Mucosa of descending colon (tissue), 3 donors: ENCODE results near the gene UTP11. TPM values are rescaled to one million over a fixed set of nuclear protein-coding genes. Genes with fewer than 3 reads are reported as not detected.

Experiments used
- ATAC-seq: fragments of 200-7000 bp; cut with Tn5 transposase; one replicate; pipeline ENCODE4 v1.9.1; 2020; ENCODE audit warnings: mild to moderate bottlenecking, moderate library complexity
- DNase-seq, 3 donors: peaks; one replicate each; pipeline ENCODE4 v3.0.0-alpha.2; 2020
- H3K36me3 ChIP-seq: fragments of 200-600 bp; one replicate; pipeline ENCODE4 v1.8.0; 2021; ENCODE audit warnings: low read depth, mild to moderate bottlenecking
- H3K4me1 ChIP-seq: fragments of 200-600 bp; one replicate; pipeline ENCODE4 v1.8.0; 2021; ENCODE audit warnings: low read depth, mild to moderate bottlenecking
- H3K4me3 ChIP-seq: fragments of 200-600 bp; one replicate; pipeline ENCODE4 v1.8.0; 2021; ENCODE audit warnings: mild to moderate bottlenecking
- H3K9me3 ChIP-seq: fragments of 200-600 bp; one replicate; pipeline ENCODE4 v1.8.0; 2021; ENCODE audit warnings: mild to moderate bottlenecking
- intact Hi-C, 2 donors: fragments of 100-400 bp; cut with DNase I in 1 of 2; cut with micrococcal nuclease in 1 of 2; formaldehyde crosslinking; loops; one replicate each; pipeline versions ENCODE4 v1.11.0 to v1.11.1; 2022; cut with DNase I, micrococcal nuclease
- total RNA-seq, 3 donors: library from RNA; stranded (reverse); fragmentation: NEBNext Ultra II Directional in 2 of 3; extraction: Animal tissue kit (Norgen Biotek cat#: 25700) in 2 of 3; gene quantifications; one replicate each; pipeline versions ENCODE4 v1.2.1 to v1.2.4, GENCODE V29; 2021 to 2023
- TF ChIP-seq, protein P1 (sequence below): fragments of 200-600 bp; IDR thresholded peaks from one replicate; pipeline ENCODE4 v1.8.0; 2022; ENCODE audit warnings: antibody characterized with exemption, mild to moderate bottlenecking
- donor health status: DM: no; HTN: no; CAD: no; lungs with moderate emphysema.
- donor health status: DM: no; HTN: no; CAD: no.
- donor health status: DM: no; HTN: yes; CAD: no.

The UTP11 gene
- total RNA-seq, 3 donors from 2014 or later = 13.7 to 35.7 (median 15.3) TPM

DNA sequence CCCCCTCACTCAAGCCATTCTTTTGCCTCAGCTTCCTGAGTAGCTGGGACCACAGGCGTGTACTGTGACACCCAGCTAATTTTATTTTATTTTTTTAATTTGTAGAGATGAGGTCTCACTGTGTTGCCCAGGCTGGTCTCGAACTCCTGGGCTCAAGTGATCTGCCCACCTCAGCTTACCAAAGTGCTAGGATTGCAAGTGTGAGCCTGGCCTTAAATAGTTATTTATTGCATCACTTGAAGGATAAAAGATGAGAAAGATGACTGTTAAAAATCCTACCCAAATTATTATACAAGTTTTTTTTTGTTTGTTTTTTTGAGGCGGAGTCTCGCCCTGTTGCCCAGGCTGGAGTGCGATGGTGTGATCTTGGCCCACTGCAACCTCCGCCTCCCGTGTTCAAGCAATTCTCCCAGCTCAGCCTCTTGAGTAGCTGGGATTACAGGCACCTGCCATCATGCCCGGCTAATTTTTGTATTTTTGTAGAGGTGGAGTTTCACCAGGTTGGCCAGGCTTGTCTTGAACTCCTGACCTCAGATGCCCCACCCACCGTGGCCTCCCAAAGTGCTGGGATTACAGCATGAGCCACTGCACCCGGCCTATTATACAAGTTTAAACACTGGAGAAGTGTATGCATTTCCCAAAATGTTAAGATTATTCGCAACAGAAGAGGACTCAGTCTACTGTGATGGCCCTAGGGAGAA lies 2.3 kb downstream of the UTP11 start:
- intact Hi-C loops = no loop called here
- TF ChIP-seq, protein P1, sequence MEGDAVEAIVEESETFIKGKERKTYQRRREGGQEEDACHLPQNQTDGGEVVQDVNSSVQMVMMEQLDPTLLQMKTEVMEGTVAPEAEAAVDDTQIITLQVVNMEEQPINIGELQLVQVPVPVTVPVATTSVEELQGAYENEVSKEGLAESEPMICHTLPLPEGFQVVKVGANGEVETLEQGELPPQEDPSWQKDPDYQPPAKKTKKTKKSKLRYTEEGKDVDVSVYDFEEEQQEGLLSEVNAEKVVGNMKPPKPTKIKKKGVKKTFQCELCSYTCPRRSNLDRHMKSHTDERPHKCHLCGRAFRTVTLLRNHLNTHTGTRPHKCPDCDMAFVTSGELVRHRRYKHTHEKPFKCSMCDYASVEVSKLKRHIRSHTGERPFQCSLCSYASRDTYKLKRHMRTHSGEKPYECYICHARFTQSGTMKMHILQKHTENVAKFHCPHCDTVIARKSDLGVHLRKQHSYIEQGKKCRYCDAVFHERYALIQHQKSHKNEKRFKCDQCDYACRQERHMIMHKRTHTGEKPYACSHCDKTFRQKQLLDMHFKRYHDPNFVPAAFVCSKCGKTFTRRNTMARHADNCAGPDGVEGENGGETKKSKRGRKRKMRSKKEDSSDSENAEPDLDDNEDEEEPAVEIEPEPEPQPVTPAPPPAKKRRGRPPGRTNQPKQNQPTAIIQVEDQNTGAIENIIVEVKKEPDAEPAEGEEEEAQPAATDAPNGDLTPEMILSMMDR = no peak
- peaks cover 14% of the 10 kb centered on the region for H3K4me1 ChIP-seq

DNA sequence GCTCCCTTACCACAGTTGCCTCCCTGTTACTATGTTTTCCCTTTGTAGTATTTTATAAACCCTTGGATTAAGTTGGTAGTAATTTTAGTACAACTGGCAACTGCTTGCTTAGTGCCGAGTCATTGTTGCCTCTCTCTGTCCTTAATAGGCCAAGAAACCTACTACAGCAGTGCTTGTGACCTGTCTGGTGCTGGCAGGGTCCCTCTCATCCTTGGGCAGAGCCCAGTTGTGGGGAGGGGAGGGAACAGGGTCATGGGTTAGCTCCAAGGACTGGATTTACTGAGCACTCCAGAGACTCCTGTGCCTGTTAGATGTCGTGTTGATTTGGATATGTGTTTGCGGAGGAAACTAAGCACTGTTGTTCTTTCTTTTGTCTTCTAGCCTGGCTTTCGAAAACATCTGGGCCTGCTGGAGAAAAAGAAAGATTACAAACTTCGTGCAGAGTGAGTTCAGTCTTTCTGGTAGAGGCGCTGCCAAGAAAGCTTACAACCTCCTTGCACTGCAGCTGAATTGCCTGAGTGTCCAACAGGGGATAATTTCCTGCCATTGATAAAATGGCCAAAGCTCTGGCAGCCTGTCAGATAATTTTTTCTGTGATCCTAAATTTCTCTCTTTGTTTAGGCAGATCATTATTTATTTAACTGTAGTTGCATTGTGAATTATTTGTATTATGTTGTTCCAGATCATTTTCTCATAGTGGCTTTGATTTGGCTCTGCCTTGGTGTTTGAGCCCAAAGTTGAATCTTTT lies 3.6 kb downstream of the UTP11 start:
- ATAC-seq (no peak), DNase-seq (no peak)
- H3K4me1 ChIP-seq = peaks cover 14% of the 10 kb centered on the region
- TF ChIP-seq, protein P1 = no peak
- H3K4me3 ChIP-seq = no peak overlapping the region
- H3K36me3 ChIP-seq = no peaks in the 10 kb centered on the region
- no peaks in the 10 kb centered on the region for H3K9me3 ChIP-seq
- intact Hi-C loops = no loop called here

More for the DNA sequence above, 2.3 kb downstream of the UTP11 start:
- H3K4me3 ChIP-seq = no peak overlapping the region
- ATAC-seq = no peak
- no peaks in the 10 kb centered on the region for H3K36me3 ChIP-seq
- no peaks in the 10 kb centered on the region for H3K9me3 ChIP-seq
- no peak for DNase-seq

DNA sequence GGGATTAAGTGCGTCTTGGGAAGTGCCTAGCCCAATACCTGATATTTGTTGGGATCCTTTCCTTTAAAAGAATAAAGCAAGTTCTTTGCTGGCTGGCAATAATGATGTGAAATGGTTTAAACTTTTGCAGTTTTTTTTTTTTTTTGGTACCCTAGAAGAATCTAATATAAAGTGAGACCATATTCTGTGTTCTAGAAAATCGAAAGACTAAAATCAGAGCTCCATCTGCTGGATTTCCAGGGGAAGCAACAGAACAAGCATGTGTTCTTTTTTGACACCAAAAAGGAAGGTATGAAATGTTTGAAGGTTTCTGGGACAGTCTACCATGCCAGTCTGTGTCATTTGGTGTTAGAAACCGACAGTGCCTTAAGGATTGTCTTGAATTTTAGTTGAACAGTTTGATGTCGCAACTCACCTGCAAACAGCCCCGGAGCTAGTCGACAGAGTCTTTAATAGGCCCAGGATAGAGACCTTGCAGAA lies 6.4 kb downstream of the UTP11 start:
- no peaks in the 10 kb centered on the region for H3K36me3 ChIP-seq
- ATAC-seq = no peak
- no peak for DNase-seq
- peaks cover 5% of the 10 kb centered on the region for H3K4me1 ChIP-seq
- H3K9me3 ChIP-seq = no peaks in the 10 kb centered on the region
- TF ChIP-seq, protein P1 = no peak
- H3K4me3 ChIP-seq = no peak overlapping the region
- intact Hi-C loops = no loop called here

DNA sequence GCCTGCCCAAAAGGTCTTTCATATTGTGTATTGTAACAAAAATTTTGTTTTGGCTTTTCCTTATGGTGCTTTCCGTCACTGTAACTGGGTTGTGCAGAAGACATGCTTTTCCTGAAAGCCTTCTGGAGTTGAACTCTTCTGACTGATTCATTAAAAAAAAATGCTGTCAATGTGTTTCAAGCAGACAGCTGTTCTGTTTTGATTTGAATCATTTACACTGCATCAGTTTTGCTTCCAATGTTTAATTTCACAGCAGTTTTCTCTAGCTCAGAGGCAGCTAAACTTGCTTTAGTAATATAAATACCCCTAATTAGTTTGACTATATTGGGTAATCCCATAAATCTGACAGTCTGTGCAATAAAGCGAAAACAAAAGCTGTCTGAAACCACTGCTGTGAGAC lies 7.9 kb downstream of the UTP11 start:
- intact Hi-C loops = no loop called here
- DNase-seq (no peak), ATAC-seq (no peak)
- Histone ChIP-seq H3K9me3 (no peaks in the 10 kb centered on the region), H3K4me3 (no peak overlapping the region), H3K36me3 (no peaks in the 10 kb centered on the region), H3K4me1 (no peaks in the 10 kb centered on the region)
- TF ChIP-seq, protein P1 = no peak

DNA sequence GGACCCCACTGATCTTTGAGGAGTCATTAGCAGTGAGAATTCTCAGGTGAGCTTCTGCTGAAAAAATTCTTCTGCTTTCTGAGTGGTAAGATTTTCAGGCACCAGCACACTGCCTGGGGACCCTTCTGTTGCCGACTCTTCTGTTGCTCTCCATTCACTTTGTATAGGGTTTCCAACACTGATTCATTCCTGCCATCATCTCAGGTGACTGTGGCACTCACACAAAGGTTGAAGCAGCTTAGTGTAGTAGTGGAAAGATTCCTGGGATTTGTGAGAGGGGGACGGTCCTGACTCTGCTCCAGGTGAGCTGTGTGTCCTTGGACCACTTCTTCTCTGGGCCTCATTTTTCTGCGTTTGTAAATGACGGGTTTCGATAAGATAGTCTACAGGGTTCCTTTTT lies 9.4 kb downstream of the UTP11 start:
- Histone ChIP-seq H3K36me3 (no peaks in the 10 kb centered on the region), H3K4me1 (no peaks in the 10 kb centered on the region), H3K9me3 (no peaks in the 10 kb centered on the region), H3K4me3 (no peak overlapping the region)
- no peak for ATAC-seq
- intact Hi-C loops = no loop called here
- no peak for DNase-seq
- TF ChIP-seq, protein P1 = no peak
